ENCODE results near the gene CLIC5. TPM values are rescaled to one million over a fixed set of nuclear protein-coding genes. Genes with fewer than 3 reads are reported as not detected.
A peak's percentile ranks its signal among the peaks of the same experiment; 100 is the strongest.

The CLIC5 gene
- total RNA-seq, 1 donor from 2014 or later = 134 TPM

DNA sequence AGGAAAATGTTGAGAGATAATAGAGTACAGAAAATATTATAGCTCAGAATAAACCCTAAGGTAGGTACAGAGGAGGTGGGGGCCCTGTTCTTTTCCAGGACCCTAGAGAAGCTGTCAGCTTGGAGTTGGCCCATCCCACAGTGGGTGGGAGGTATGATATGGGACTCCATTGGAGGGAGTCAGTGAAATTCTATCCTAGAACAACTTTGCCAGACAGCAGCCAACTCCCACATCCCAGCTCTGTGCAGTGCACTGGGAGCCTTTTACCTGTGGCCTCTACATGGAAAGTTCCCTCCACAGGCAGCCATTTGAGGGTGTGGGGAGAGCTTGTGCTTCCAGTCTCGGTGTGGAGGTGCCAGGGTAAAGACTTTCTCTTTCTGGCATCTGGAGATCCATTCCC is 36.8 kb upstream of the CLIC5 start:
- H3K36me3 ChIP-seq = no peaks in the 10 kb centered on the region
- ATAC-seq = peak in 1 of 2 donors; percentile 1
- no peaks in the 10 kb centered on the region for H3K27me3 ChIP-seq (ENCODE audit: low read depth)
- H3K4me1 ChIP-seq = peaks cover 34% of the 10 kb centered on the region
- intact Hi-C loops (cut with DNase I) = no loop called here
- TF ChIP-seq, protein P1, sequence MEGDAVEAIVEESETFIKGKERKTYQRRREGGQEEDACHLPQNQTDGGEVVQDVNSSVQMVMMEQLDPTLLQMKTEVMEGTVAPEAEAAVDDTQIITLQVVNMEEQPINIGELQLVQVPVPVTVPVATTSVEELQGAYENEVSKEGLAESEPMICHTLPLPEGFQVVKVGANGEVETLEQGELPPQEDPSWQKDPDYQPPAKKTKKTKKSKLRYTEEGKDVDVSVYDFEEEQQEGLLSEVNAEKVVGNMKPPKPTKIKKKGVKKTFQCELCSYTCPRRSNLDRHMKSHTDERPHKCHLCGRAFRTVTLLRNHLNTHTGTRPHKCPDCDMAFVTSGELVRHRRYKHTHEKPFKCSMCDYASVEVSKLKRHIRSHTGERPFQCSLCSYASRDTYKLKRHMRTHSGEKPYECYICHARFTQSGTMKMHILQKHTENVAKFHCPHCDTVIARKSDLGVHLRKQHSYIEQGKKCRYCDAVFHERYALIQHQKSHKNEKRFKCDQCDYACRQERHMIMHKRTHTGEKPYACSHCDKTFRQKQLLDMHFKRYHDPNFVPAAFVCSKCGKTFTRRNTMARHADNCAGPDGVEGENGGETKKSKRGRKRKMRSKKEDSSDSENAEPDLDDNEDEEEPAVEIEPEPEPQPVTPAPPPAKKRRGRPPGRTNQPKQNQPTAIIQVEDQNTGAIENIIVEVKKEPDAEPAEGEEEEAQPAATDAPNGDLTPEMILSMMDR (IDR thresholded peaks at IDR 0.05) = no peak
- DNase-seq = no peak
- H3K4me3 ChIP-seq = no peak overlapping the region
- H3K27ac ChIP-seq = peak overlapping the region; percentile 81
- no peaks in the 10 kb centered on the region for H3K9me3 ChIP-seq

DNA sequence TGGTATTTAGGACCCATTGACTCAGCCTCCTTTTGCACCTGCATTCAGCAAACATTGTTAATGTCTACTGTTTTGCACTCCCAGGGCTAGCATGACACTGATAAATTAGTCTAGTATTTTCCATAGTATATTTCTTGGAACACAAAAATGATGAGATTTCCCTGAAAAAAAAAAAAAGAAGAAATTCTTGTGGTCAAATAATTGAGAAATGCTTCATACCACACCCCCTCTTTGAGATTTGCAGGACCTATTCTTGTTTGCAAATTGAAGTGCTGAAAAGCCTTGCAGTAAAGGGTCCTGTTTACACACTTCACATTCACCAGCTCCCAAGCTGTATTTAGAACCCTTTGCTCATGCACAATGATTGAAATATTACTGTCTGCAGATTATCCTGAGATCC is 36.3 kb upstream of the CLIC5 start:
- no peak overlapping the region for H3K4me3 ChIP-seq
- TF ChIP-seq, protein P1 (IDR thresholded peaks at IDR 0.05) = no peak
- no peaks in the 10 kb centered on the region for H3K9me3 ChIP-seq
- ATAC-seq (peak; percentile 64 to 71), DNase-seq (no peak)
- H3K27me3 ChIP-seq (ENCODE audit: low read depth) = no peaks in the 10 kb centered on the region
- H3K36me3 ChIP-seq = no peaks in the 10 kb centered on the region
- H3K27ac ChIP-seq = peak overlapping the region; percentile 81
- intact Hi-C loops (cut with DNase I) = no loop called here
- peaks cover 34% of the 10 kb centered on the region for H3K4me1 ChIP-seq

DNA sequence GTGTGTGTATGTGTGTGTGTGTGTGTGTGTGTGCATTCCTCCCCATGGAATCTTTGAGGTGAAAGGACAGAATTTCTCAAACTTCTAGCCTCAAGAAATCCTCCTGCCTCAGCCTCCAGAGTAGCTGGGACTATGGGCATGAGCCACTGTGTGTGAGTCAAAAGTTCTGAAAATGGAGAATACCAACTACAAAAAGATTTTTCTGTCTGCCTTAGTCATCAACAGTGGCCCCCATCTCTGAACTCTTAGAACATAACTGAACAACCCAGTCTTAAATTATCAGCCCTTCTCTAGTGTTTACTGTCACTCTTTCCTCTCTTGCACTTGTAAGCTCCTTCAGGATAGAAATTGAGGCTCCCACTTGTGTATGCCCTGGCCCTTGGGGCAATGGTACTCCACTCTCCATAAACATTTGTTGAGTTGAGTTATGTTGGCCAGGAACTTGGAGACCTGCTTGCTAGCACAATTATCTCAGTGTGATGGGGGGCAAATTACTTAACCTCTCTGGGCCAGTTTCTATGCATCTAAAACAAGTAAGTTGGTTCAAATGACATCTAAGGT is 35.3 kb upstream of the CLIC5 start:
- TF ChIP-seq, protein P1 (IDR thresholded peaks at IDR 0.05) = no peak

GRCh38 chr6:46048646-46049297 is 33.1 kb upstream of the CLIC5 start:
- Histone ChIP-seq H3K4me3 (no peak overlapping the region), H3K36me3 (no peaks in the 10 kb centered on the region), H3K27ac (no peak overlapping the region), H3K27me3 (ENCODE audit: low read depth) (no peaks in the 10 kb centered on the region), H3K4me1 (peaks cover 39% of the 10 kb centered on the region), H3K9me3 (no peaks in the 10 kb centered on the region)
- DNase-seq = no peak
- no peak for ATAC-seq
- TF ChIP-seq, protein P1 (IDR thresholded peaks at IDR 0.05) = no peak
- intact Hi-C loops (cut with DNase I) = no loop called here

More for the DNA sequence above, 35.3 kb upstream of the CLIC5 start:
- peak in 1 of 2 donors; percentile 28 for ATAC-seq
- Histone ChIP-seq H3K27me3 (ENCODE audit: low read depth) (no peaks in the 10 kb centered on the region), H3K4me1 (peaks cover 34% of the 10 kb centered on the region), H3K27ac (no peak overlapping the region), H3K36me3 (no peaks in the 10 kb centered on the region), H3K9me3 (no peaks in the 10 kb centered on the region), H3K4me3 (no peak overlapping the region)
- no peak for DNase-seq
- intact Hi-C loops (cut with DNase I) = no loop called here

- Histone ChIP-seq H3K27ac (no peak overlapping the region), H3K4me3 (no peak overlapping the region), H3K36me3 (no peaks in the 10 kb centered on the region), H3K27me3 (ENCODE audit: low read depth) (no peaks in the 10 kb centered on the region), H3K4me1 (peaks cover 20% of the 10 kb centered on the region), H3K9me3 (no peaks in the 10 kb centered on the region)
- intact Hi-C loops (cut with DNase I) = no loop called here
- ATAC-seq = no peak
- no peak for DNase-seq
- TF ChIP-seq, protein P1 (IDR thresholded peaks at IDR 0.05) = no peak
These were observed 31.0 kb upstream of the CLIC5 start for GRCh38 chr6:46046558-46047174.
